ENCODE data around the gene MATN4. TPM values are rescaled to one million over a fixed set of nuclear protein-coding genes. Genes with fewer than 3 reads are reported as not detected.

MATN4 gene
- total and polyA plus RNA-seq, 11 donors = not detected

DNA sequence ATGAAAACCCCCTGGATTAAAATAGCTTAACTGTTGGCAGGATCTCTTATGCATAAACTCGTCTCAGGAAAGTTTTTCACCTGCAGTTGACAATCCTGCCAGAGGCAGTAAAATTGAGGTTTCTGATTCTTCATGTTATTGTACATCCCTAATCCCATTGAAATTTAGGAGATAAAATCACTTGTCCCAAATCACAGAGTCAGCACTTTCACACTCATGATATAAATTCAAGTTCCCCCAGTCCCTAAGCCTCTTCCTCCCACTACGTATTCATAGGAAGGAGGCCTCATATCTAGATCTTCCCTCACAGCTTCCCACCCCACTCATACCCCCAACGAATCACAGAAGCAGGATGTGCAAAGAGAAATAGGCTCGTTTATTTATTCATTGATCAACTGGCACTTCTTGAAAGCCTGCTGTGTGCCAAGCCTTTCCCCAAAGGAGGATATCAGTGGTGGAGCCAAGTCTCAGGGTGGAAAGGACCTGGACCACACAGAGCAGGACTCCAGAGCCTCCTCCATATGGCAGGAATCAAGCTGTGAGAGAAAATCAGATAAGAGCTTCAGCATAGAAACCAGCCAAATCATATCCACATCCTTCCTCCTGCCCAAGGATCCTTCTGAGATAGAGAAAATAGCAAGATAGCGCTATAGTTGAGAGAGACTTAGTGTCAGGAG, 56.1 kb downstream of the MATN4 start:
- DNase-seq (no peak), ATAC-seq (no peak)
- no peak overlapping the region for H3K4me3 ChIP-seq
- TF ChIP-seq, protein P1, sequence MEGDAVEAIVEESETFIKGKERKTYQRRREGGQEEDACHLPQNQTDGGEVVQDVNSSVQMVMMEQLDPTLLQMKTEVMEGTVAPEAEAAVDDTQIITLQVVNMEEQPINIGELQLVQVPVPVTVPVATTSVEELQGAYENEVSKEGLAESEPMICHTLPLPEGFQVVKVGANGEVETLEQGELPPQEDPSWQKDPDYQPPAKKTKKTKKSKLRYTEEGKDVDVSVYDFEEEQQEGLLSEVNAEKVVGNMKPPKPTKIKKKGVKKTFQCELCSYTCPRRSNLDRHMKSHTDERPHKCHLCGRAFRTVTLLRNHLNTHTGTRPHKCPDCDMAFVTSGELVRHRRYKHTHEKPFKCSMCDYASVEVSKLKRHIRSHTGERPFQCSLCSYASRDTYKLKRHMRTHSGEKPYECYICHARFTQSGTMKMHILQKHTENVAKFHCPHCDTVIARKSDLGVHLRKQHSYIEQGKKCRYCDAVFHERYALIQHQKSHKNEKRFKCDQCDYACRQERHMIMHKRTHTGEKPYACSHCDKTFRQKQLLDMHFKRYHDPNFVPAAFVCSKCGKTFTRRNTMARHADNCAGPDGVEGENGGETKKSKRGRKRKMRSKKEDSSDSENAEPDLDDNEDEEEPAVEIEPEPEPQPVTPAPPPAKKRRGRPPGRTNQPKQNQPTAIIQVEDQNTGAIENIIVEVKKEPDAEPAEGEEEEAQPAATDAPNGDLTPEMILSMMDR (IDR thresholded peaks at IDR 0.05) = no peak
- TF ChIP-seq POLR2A (IDR thresholded peaks at IDR 0.05) = no peak
- no peak overlapping the region for H3K27ac ChIP-seq
- peaks cover 0 to 16% (median 0%) of the 10 kb centered on the region in 12 donors for H3K4me1 ChIP-seq
- no peaks in the 10 kb centered on the region for H3K36me3 ChIP-seq
- WGBS, 4 donors = 35 to 40% (median 37%) methylated on average over 5 of the region's 5 CpGs
- intact Hi-C loops (cut with DNase I) = loop anchor here in 1 of 10 donors (10.0 kb wide), 1 partner anchor 57 kb away; no protein-coding TSS in a partner anchor
- H3K9me3 ChIP-seq = no peaks in the 10 kb centered on the region
- peaks cover 0 to 20% (median 0%) of the 10 kb centered on the region in 9 donors for H3K27me3 ChIP-seq

DNA sequence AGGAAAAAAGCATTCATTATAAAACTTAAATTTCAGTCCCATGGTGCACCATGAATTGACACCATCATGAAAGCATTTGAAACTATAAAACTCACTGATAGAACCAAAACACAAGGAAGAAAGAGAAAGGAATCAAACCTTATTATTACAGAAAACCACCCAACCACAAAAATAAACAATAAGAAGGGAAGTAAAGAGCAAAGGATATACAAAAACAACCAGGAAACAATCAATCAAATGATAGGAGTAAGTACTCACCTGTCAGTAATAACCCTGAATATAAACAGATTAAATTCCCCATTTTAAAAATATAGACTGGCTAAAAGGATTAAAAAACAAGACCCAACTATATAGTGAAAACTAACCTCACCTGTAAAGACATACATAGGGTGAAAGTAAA, 59.5 kb downstream of the MATN4 start:
- intact Hi-C loops (cut with DNase I) = no loop called here
- TF ChIP-seq, protein P1 (IDR thresholded peaks at IDR 0.05) = no peak
- no peak for TF ChIP-seq POLR2A (IDR thresholded peaks at IDR 0.05)
- H3K27me3 ChIP-seq = peaks cover 0 to 51% (median 8%) of the 10 kb centered on the region in 9 donors
- no peaks in the 10 kb centered on the region for H3K36me3 ChIP-seq
- DNase-seq = no peak
- no peaks in the 10 kb centered on the region for H3K4me1 ChIP-seq
- H3K9me3 ChIP-seq = no peaks in the 10 kb centered on the region
- ATAC-seq = no peak
- H3K4me3 ChIP-seq = no peak overlapping the region
- H3K27ac ChIP-seq = no peak overlapping the region

GRCh38 chr20:45247865-45248264, 60.2 kb downstream of the MATN4 start:
- H3K4me3 ChIP-seq = no peak overlapping the region
- no peak for TF ChIP-seq POLR2A (IDR thresholded peaks at IDR 0.05)
- TF ChIP-seq, protein P1 (IDR thresholded peaks at IDR 0.05) = no peak
- H3K27ac ChIP-seq = no peak overlapping the region
- no peaks in the 10 kb centered on the region for H3K9me3 ChIP-seq
- no peaks in the 10 kb centered on the region for H3K4me1 ChIP-seq
- ATAC-seq = no peak
- 49 to 94% (median 74%) methylated on average over 1 of the region's 1 CpG for WGBS, 4 donors
- intact Hi-C loops (cut with DNase I) = no loop called here
- H3K36me3 ChIP-seq = no peaks in the 10 kb centered on the region
- no peak for DNase-seq
- peaks cover 0 to 51% (median 8%) of the 10 kb centered on the region in 9 donors for H3K27me3 ChIP-seq

- peaks cover 0 to 56% (median 13%) of the 10 kb centered on the region in 9 donors for H3K27me3 ChIP-seq
- 47 to 60% (median 51%) methylated on average over 6 of the region's 6 CpGs for WGBS, 4 donors
These were observed 62.0 kb downstream of the MATN4 start for GRCh38 chr20:45246109-45246508.

More at GRCh38 chr20:45246109-45246508, 62.0 kb downstream of the MATN4 start:
- H3K27ac ChIP-seq = no peak overlapping the region
- no peaks in the 10 kb centered on the region for H3K36me3 ChIP-seq
- DNase-seq (no peak), ATAC-seq (no peak)
- intact Hi-C loops (cut with DNase I) = no loop called here
- no peaks in the 10 kb centered on the region for H3K4me1 ChIP-seq
- no peak for TF ChIP-seq POLR2A (IDR thresholded peaks at IDR 0.05)
- TF ChIP-seq, protein P1 (IDR thresholded peaks at IDR 0.05) = no peak
- H3K4me3 ChIP-seq = no peak overlapping the region
- no peaks in the 10 kb centered on the region for H3K9me3 ChIP-seq

Other genes starting within 250 kb of the MATN4 start
- under 1 TPM in 2 of 9 donors, not detected in 7; 0.07 to 0.38 TPM for gene KCNS1, start 207.2 kb downstream of the MATN4 start, total RNA-seq
- gene KCNS1, start 207.2 kb downstream of the MATN4 start, polyA plus RNA-seq = under 1 TPM in 1 of 2 donors, not detected in 1; 0.14 TPM
- gene WFDC5, start 193.1 kb downstream of the MATN4 start, total RNA-seq = not detected
- not detected for gene WFDC5, start 193.1 kb downstream of the MATN4 start, polyA plus RNA-seq
- gene WFDC12, start 183.8 kb downstream of the MATN4 start, total RNA-seq = not detected
- not detected for gene WFDC12, start 183.8 kb downstream of the MATN4 start, polyA plus RNA-seq
- gene PI3, start 133.4 kb downstream of the MATN4 start, total RNA-seq = under 1 TPM in 2 of 9 donors, not detected in 7; 0.55 to 0.97 TPM
- under 1 TPM in 1 of 2 donors, not detected in 1; 0.47 TPM for gene PI3, start 133.4 kb downstream of the MATN4 start, polyA plus RNA-seq
- gene SEMG1, start 101.3 kb downstream of the MATN4 start, total RNA-seq = not detected
- not detected for gene SEMG1, start 101.3 kb downstream of the MATN4 start, polyA plus RNA-seq
- not detected for gene SEMG2, start 86.9 kb downstream of the MATN4 start, total RNA-seq
- not detected for gene SEMG2, start 86.9 kb downstream of the MATN4 start, polyA plus RNA-seq
- 100 to 1,000 TPM in 1 of 9 donors, 1 to 10 TPM in 3, under 1 TPM in 3, not detected in 2; 0.37 to 187 (median 1.8) TPM for gene SLPI, start 53.7 kb downstream of the MATN4 start, total RNA-seq
- 1 to 10 TPM; 1.1 to 1.5 TPM for gene SLPI, start 53.7 kb downstream of the MATN4 start, polyA plus RNA-seq
- gene RBPJL, start 1.5 kb downstream of the MATN4 start, total RNA-seq = not detected
- not detected for gene RBPJL, start 1.5 kb downstream of the MATN4 start, polyA plus RNA-seq
- 100 to 1,000 TPM in 2 of 9 donors, 10 to 100 TPM in 7; 62.1 to 140 (median 94.1) TPM for gene SDC4, start 40.1 kb upstream of the MATN4 start, total RNA-seq
- 100 to 1,000 TPM in 1 of 2 donors, 10 to 100 TPM in 1; 44.3 to 139 TPM for gene SDC4, start 40.1 kb upstream of the MATN4 start, polyA plus RNA-seq
- 10 to 100 TPM; 16.4 to 54.0 (median 23.0) TPM for gene SYS1, start 54.9 kb upstream of the MATN4 start, total RNA-seq
- gene SYS1, start 54.9 kb upstream of the MATN4 start, polyA plus RNA-seq = 10 to 100 TPM; 12.6 to 68.8 TPM
- 1 to 10 TPM in 2 of 9 donors, under 1 TPM in 5, not detected in 2; 0.32 to 3.2 (median 0.76) TPM for gene TP53TG5, start 70.0 kb upstream of the MATN4 start, total RNA-seq
- 1 to 10 TPM in 1 of 2 donors, under 1 TPM in 1; 0.40 to 1.5 TPM for gene TP53TG5, start 70.0 kb upstream of the MATN4 start, polyA plus RNA-seq
- gene DBNDD2, start 100.0 kb upstream of the MATN4 start, total RNA-seq = 100 to 1,000 TPM; 209 to 395 (median 346) TPM
- 100 to 1,000 TPM; 331 to 423 TPM for gene DBNDD2, start 100.0 kb upstream of the MATN4 start, polyA plus RNA-seq
- 100 to 1,000 TPM; 124 to 224 (median 165) TPM for gene PIGT, start 107.8 kb upstream of the MATN4 start, total RNA-seq
- 100 to 1,000 TPM; 106 to 175 TPM for gene PIGT, start 107.8 kb upstream of the MATN4 start, polyA plus RNA-seq
- 1 to 10 TPM in 1 of 9 donors, under 1 TPM in 1, not detected in 7; 0.77 to 4.7 TPM for gene WFDC2, start 161.5 kb upstream of the MATN4 start, total RNA-seq
- under 1 TPM in 1 of 2 donors, not detected in 1; 0.51 TPM for gene WFDC2, start 161.5 kb upstream of the MATN4 start, polyA plus RNA-seq
- not detected for gene SPINT3, start 207.3 kb upstream of the MATN4 start, total RNA-seq
- gene SPINT3, start 207.3 kb upstream of the MATN4 start, polyA plus RNA-seq = not detected
- not detected for gene WFDC6, start 231.2 kb upstream of the MATN4 start, total RNA-seq
- not detected for gene WFDC6, start 231.2 kb upstream of the MATN4 start, polyA plus RNA-seq
- under 1 TPM in 1 of 9 donors, not detected in 8; 0.20 TPM for gene EPPIN, start 239.1 kb upstream of the MATN4 start, total RNA-seq
- gene EPPIN, start 239.1 kb upstream of the MATN4 start, polyA plus RNA-seq = not detected